Activated CD8-positive, alpha-beta T cell treated with anti-CD3 and anti-CD28 coated beads for 36 hours (primary cell): ENCODE results near the gene PSMG1. TPM values are rescaled to one million over a fixed set of nuclear protein-coding genes. Genes with fewer than 3 reads are reported as not detected.

Experiments
- ATAC-seq: fragments of 200-7000 bp; cut with Tn5 transposase; one replicate; pipeline ENCODE4 v1.10.0; 2021; ENCODE audit warnings: mild to moderate bottlenecking, moderate library complexity
- CTCF ChIA-PET: fragments of 350-600 bp; sonication (Branson Sonifier 250); formaldehyde crosslinking; loops from one replicate; lab custom pipeline; 2021; ENCODE audit warnings: antibody characterized with exemption; lab: Charles Lee
- POLR2A ChIA-PET: fragments of 350-600 bp; sonication (Branson Sonifier 250); formaldehyde crosslinking; loops from one replicate; lab custom pipeline; 2021; ENCODE audit warnings: antibody characterized with exemption; lab: Charles Lee
- DNase-seq: peaks from one replicate; pipeline ENCODE4 v3.0.0-alpha.2; 2020
- H3K27ac Mint-ChIP-seq: one replicate; pipeline ENCODE4 v1.8.0; 2021; ENCODE audit warnings: mild to moderate bottlenecking, mixed read lengths
- H3K27me3 Mint-ChIP-seq: one replicate; pipeline ENCODE4 v1.8.0; 2021; ENCODE audit warnings: mixed read lengths
- H3K36me3 Mint-ChIP-seq: one replicate; pipeline ENCODE4 v1.8.0; 2021; ENCODE audit warnings: low read depth, mixed read lengths
- H3K4me1 Mint-ChIP-seq: one replicate; pipeline ENCODE4 v1.8.0; 2021; ENCODE audit warnings: low read depth, mixed read lengths
- H3K4me3 Mint-ChIP-seq: one replicate; pipeline ENCODE4 v1.8.0; 2021; ENCODE audit warnings: mild to moderate bottlenecking, moderate library complexity, mixed read lengths
- H3K9me3 Mint-ChIP-seq: one replicate; pipeline ENCODE4 v1.8.0; 2021; ENCODE audit warnings: mixed read lengths
- intact Hi-C: fragments of 100-400 bp; cut with micrococcal nuclease; formaldehyde crosslinking; loops from one replicate; pipeline ENCODE4 v1.10.0; 2022
- total RNA-seq, 2 experiments: library from RNA; stranded (reverse); gene quantifications; one replicate each; pipeline ENCODE4 v1.2.3, GENCODE V29; 2021
- TF ChIP-seq, protein P1 (sequence below): fragments of 200-600 bp; IDR thresholded peaks from one replicate; pipeline ENCODE4 v1.8.0; 2022; ENCODE audit warnings: antibody characterized with exemption, mild to moderate bottlenecking

PSMG1 gene
- total RNA-seq, 2 experiments from 2014 or later: 90.9 to 107 TPM

DNA sequence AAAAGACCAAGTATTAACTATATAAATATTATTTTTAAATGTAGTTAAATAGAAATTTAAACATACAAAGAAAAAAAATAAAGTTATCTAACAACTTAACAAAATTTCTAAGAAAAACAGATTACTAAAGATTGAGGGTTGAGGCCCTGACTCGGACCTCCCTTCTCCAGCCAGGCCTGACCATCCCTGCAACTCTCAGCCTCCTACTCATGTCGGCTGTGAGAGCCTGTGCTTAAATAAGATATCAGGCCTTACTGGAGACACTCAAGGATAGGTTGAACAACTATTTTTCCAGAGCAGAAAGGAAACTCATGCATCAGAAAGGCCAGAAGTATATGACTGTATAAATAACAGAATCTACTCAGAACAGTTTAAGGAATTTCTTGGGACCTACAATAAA, 33.0 kb upstream of the PSMG1 start:
- H3K9me3 Mint-ChIP-seq: no peaks in the 10 kb centered on the region
- no peak overlapping the region for H3K27ac Mint-ChIP-seq
- no peaks in the 10 kb centered on the region for H3K27me3 Mint-ChIP-seq
- intact Hi-C loops: no loop called here
- ATAC-seq: no peak
- TF ChIP-seq, protein P1, sequence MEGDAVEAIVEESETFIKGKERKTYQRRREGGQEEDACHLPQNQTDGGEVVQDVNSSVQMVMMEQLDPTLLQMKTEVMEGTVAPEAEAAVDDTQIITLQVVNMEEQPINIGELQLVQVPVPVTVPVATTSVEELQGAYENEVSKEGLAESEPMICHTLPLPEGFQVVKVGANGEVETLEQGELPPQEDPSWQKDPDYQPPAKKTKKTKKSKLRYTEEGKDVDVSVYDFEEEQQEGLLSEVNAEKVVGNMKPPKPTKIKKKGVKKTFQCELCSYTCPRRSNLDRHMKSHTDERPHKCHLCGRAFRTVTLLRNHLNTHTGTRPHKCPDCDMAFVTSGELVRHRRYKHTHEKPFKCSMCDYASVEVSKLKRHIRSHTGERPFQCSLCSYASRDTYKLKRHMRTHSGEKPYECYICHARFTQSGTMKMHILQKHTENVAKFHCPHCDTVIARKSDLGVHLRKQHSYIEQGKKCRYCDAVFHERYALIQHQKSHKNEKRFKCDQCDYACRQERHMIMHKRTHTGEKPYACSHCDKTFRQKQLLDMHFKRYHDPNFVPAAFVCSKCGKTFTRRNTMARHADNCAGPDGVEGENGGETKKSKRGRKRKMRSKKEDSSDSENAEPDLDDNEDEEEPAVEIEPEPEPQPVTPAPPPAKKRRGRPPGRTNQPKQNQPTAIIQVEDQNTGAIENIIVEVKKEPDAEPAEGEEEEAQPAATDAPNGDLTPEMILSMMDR: no peak
- peaks cover 17% of the 10 kb centered on the region for H3K36me3 Mint-ChIP-seq
- H3K4me1 Mint-ChIP-seq: peaks cover 17% of the 10 kb centered on the region
- ChIA-PET CTCF (no interaction called here), POLR2A (no interaction called here)
- H3K4me3 Mint-ChIP-seq: no peak overlapping the region
- DNase-seq: no peak

DNA sequence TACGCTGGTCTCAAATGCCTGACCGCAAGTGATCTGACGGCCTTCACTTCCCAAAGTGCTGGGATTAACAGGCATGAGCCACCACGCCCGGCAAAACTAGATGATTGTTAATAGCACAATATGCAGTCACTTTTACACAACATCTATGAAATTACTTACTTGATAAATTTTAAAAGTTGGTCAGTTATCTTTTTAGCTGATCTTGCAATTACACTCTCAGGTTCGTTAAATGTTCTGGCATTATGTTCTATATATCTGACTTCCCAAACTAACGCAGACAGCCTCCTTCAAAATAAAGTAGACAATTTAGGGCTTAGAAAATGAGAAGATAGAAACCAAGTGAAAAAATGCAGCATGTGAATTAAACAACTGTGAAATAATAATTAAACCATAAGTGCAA, 31.8 kb upstream of the PSMG1 start:
- Mint-ChIP-seq H3K4me3 (no peak overlapping the region), H3K27me3 (no peaks in the 10 kb centered on the region), H3K27ac (no peak overlapping the region), H3K9me3 (no peaks in the 10 kb centered on the region), H3K36me3 (peaks cover 26% of the 10 kb centered on the region), H3K4me1 (peaks cover 23% of the 10 kb centered on the region)
- POLR2A ChIA-PET: interaction anchor here (0.8 kb wide), 1 partner anchor 98 kb away, joined by 3 read pairs; the partner anchor contains the start of gene BRWD1
- intact Hi-C loops: no loop called here
- ATAC-seq: no peak
- CTCF ChIA-PET: no interaction called here
- TF ChIP-seq, protein P1: no peak
- DNase-seq: no peak

DNA sequence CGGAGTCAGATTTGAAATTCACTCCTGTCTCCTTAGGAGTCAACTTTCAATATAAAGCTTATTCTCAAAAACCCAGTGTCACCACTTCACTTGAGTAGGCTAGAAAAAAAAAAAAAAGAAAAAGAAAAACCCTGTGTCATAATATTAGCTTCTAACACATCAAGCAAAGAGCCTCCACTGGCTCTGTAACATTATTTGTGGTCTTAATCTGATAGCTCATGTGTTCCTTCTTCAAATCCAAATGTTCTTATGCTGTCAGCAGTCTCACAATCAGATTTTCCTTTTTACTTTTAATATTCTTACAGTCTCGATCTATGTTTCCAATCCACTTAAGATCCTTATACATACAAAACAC, 26.1 kb upstream of the PSMG1 start:
- no peaks in the 10 kb centered on the region for H3K27me3 Mint-ChIP-seq
- no peaks in the 10 kb centered on the region for H3K9me3 Mint-ChIP-seq
- H3K4me1 Mint-ChIP-seq: peaks cover 26% of the 10 kb centered on the region
- H3K36me3 Mint-ChIP-seq: peaks cover 40% of the 10 kb centered on the region
- peak overlapping the region; percentile 43 for H3K27ac Mint-ChIP-seq
- TF ChIP-seq, protein P1: no peak
- ChIA-PET CTCF (no interaction called here), POLR2A (no interaction called here)
- ATAC-seq: no peak
- H3K4me3 Mint-ChIP-seq: no peak overlapping the region
- intact Hi-C loops: no loop called here
- DNase-seq: no peak

DNA sequence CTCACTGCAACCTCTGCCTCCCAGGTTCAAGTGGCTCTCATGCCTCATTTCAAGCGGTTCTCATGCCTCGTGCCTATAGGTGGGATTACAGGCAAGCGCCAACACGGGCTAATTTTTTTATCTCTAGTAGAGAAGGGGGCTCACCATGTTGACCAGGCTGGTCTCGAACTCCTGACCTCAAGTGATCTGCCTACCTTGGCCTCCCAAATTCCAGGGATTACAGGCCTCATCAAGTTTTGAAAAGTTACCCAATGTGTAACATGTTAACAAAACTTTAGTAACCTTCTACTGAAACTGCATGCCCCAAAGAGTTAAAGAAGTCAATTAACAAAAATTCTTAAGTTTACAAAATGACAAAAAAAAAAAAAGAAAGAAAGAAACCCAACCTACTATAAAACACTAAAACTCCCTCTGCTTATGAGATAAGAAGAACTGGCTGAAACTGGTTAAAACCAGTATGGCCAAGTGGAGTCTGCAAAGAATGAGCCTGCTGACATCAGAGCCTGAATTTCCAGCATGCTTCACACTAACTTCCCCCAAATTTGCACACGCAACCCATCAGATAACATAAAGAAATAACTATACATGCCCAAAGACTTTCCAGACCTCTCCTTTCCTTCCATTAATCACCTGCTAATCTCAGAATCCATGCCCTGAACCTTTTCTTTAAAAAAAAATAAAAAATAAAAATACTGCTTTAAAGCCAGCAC, 25.5 kb upstream of the PSMG1 start:
- H3K27ac Mint-ChIP-seq: peak overlapping the region; percentile 58
- H3K36me3 Mint-ChIP-seq: peaks cover 40% of the 10 kb centered on the region
- ChIA-PET CTCF (no interaction called here), POLR2A (interaction anchor here (0.8 to 1.0 kb wide), 3 partner anchors 27 to 139 kb away, joined by 3 read pairs; no protein-coding TSS in a partner anchor)
- intact Hi-C loops: no loop called here
- peaks cover 26% of the 10 kb centered on the region for H3K4me1 Mint-ChIP-seq
- H3K9me3 Mint-ChIP-seq: no peaks in the 10 kb centered on the region
- H3K4me3 Mint-ChIP-seq: no peak overlapping the region
- H3K27me3 Mint-ChIP-seq: no peaks in the 10 kb centered on the region
- TF ChIP-seq, protein P1: no peak
- no peak for DNase-seq
- ATAC-seq: no peak

- Mint-ChIP-seq H3K4me1 (peaks cover 7% of the 10 kb centered on the region), H3K27ac (no peak overlapping the region), H3K9me3 (no peaks in the 10 kb centered on the region), H3K4me3 (no peak overlapping the region), H3K27me3 (no peaks in the 10 kb centered on the region), H3K36me3 (peaks cover 30% of the 10 kb centered on the region)
- CTCF ChIA-PET: interaction anchor here (1.1 kb wide), 1 partner anchor 14 kb away, joined by 4 read pairs; no protein-coding TSS in a partner anchor
- POLR2A ChIA-PET: no interaction called here
- TF ChIP-seq, protein P1: peak; percentile 41
- intact Hi-C loops: no loop called here
- DNase-seq (no peak), ATAC-seq (no peak)
Measured at GRCh38 chr21:39204134-39204533, 20.9 kb upstream of the PSMG1 start.
